GM18867 (cell line): ENCODE measurements around the gene PPP1R13B.
"Not testable (repeated sequence)": the region's sequence is repeated elsewhere in the genome, so short reads cannot be mapped to it uniquely, and the experiment has no call there.

Source experiments
- ATAC-seq: cut with Tn5 transposase; IDR thresholded peaks from one replicate; pipeline ENCODE4 v1.9.1; 2021; ENCODE audit warnings: mild to moderate bottlenecking, moderate library complexity; ENCODE audit not compliant: unreplicated experiment

PPP1R13B gene

GRCh38 chr14:103847451-103848174, at the start of gene PPP1R13B:
Gene PPP1R13B, minus strand, starts transcription at chr14:103847575. Its CDS starts 268 bp downstream, at chr14:103847307.
- ATAC-seq: peak; percentile 91

- ATAC-seq: no peak
These were observed 49.2 kb upstream of the PPP1R13B start for GRCh38 chr14:103896578-103896977.

- no peak for ATAC-seq
These were observed 47.3 kb upstream of the PPP1R13B start for GRCh38 chr14:103894723-103895059.

- no peak for ATAC-seq
These were observed 46.8 kb upstream of the PPP1R13B start for GRCh38 chr14:103894034-103894722.

- no peak for ATAC-seq
These were observed 44.9 kb upstream of the PPP1R13B start for GRCh38 chr14:103892247-103892646.

GRCh38 chr14:103891667-103892215, 44.4 kb upstream of the PPP1R13B start:
- no peak for ATAC-seq

GRCh38 chr14:103890821-103891666, 43.7 kb upstream of the PPP1R13B start:
- no peak for ATAC-seq

- no peak for ATAC-seq
These were observed 42.6 kb upstream of the PPP1R13B start for GRCh38 chr14:103890052-103890371.

GRCh38 chr14:103889313-103890051, 42.1 kb upstream of the PPP1R13B start:
- ATAC-seq: no peak

GRCh38 chr14:103889002-103889312, 41.6 kb upstream of the PPP1R13B start:
- not testable (repeated sequence) for ATAC-seq

GRCh38 chr14:103887557-103888115, 40.3 kb upstream of the PPP1R13B start:
- ATAC-seq: no peak

- no peak for ATAC-seq
These were observed 39.8 kb upstream of the PPP1R13B start for GRCh38 chr14:103887170-103887501.

- no peak for ATAC-seq
These were observed 39.2 kb upstream of the PPP1R13B start for GRCh38 chr14:103886304-103887169.

- no peak for ATAC-seq
These were observed 38.1 kb upstream of the PPP1R13B start for GRCh38 chr14:103885509-103885932.

GRCh38 chr14:103884854-103885253, 37.5 kb upstream of the PPP1R13B start:
- ATAC-seq: no peak

GRCh38 chr14:103883263-103883523, 35.8 kb upstream of the PPP1R13B start:
- no peak for ATAC-seq

GRCh38 chr14:103882503-103883262, 35.3 kb upstream of the PPP1R13B start:
- no peak for ATAC-seq

GRCh38 chr14:103881268-103882201, 34.2 kb upstream of the PPP1R13B start:
- no peak for ATAC-seq
